Kidney capillary endothelial cell (primary cell): Measurements from ENCODE around the gene MAP3K3.

ENCODE experiments used
- DNase-seq: peaks from one replicate; pipeline ENCODE4 v3.0.0-alpha.2; 2018; ENCODE audit warnings: low spot score

Gene MAP3K3

DNA sequence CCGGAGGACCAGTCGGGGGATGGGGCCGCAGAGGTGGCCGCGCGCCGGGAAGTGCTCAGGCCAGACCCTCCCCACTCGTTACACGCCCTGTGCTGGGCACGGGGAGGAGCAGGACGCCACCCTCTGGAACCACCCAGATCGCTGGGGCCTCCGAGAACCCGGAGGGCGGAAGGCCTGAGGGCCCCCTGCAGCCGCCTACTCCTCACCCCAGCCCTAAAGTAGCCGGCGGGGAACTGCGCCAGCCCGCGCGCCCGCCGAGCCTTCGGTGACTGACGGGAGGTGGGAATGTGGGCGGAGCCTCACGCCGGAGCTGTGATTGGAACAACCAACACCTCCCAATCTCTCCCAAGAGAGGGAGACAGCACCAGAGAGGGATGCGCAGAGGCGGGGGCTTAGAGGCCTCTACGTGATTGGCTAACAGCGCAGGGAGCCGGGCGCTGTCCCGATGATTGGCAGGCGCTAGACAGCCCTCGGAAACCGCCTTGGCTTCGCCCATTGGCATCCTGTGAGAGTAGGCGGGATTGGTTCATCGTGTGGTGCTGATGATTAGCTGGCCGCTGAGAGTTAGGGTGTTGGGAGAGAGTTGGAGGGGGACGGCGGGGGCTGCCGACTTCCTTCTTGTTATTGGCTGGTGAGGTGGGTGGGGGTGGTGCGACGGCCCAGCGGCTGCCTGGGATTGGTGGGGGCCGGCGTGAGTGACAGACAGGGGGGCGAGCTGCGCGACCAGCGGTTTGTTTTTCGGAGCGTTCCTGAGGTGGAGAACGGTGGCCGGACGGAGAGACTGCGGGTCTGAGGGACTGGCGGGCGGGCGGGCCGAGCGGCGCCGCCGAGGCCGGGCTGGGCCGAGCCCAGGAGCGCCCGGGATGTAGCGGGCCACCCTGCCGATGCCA, at the start of gene MAP3K3:
TSS of gene MAP3K3 (plus strand) at position 734 of the 890 bp plus-strand sequence. CDS start 343 bp downstream, outside the sequence.
- DNase-seq = peak; percentile 100

DNA sequence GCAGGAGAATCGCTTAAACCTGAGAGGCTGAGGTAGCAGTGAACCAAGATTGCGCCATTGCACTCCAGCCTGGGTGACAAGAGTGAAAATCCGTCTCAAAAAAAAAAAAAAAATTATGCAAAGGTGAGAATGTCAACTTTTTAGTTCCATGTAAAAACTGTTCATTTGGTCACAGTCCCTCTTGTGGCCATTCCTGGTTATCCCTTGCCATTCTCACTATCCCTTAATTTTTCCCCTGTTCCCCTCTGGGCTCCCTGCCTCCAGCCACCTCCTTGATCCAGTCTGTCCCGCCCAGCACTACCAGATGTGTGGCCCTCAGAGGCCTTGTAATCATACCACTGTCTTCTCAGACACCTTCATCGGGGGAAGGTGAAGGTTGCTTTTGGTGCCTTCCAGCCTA, 48.6 kb upstream of the MAP3K3 start:
- no peak for DNase-seq

DNA sequence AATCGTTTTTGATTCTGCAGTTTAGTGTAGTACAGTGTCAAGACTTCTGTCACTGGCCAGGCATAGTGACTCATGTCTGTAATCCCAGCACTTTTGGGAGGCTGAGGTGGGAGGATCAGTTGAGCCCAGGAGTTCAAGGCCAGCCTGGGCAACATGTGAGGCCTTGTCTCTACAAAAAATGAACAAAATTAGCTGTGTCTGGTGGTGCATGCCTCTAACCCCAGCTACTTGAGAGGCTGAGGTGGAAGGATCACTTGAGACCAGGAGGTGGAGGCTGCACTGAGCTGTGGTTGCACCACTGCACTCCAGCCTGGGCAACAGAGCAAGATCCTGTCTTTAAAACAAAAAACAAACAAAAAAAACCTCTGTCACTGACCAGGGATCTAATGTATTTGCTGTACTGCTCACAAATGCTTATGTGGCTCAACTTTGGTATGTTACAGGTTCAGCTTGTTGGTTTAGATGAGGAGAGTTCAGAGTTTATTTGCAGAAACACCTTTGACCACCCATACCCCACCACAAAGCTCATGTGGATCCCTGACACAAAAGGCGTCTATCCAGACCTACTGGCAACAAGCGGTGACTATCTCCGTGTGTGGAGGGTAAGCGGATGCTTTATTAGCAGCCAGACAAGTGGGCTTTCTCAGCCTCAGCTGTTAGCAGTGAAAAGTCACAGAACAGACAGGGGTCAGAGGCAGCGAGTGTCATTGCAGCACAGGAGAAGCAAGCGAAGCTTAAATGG, 44.0 kb upstream of the MAP3K3 start:
- no peak for DNase-seq

DNA sequence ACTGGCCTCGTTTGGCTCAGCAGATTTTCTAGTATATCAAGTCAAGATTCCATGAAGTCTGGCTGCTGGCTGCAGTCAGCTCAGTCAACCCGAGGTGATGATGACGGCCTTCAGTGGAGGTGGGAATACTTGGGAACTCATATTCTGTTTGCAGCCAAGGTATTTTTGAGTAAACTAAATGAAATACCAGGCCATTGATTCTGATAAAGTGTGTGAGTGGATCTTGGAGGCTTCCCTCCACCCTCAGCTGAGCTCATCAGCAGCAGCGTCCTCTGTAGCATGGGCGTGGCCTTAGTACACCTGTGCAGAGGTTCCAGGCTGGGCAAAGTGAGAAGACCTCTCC, 43.5 kb upstream of the MAP3K3 start:
- DNase-seq = no peak

DNA sequence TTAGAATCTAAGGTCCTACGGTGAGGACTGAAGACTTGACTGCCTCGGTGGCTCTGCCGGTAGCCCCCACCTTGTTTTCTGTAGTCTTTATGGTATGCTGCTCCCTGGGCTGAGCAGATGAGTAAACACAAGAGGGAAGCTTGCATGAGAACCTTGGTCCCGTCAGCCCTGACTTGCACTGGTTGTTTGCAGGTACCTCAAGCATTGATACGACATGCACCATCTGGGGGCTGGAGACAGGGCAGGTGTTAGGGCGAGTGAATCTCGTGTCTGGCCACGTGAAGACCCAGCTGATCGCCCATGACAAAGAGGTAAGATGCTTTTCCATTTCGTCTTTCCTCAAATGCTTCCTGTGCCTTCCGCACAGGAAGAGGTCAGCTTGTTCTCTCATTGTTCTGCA, 42.6 kb upstream of the MAP3K3 start:
- DNase-seq = peak; percentile 29

DNA sequence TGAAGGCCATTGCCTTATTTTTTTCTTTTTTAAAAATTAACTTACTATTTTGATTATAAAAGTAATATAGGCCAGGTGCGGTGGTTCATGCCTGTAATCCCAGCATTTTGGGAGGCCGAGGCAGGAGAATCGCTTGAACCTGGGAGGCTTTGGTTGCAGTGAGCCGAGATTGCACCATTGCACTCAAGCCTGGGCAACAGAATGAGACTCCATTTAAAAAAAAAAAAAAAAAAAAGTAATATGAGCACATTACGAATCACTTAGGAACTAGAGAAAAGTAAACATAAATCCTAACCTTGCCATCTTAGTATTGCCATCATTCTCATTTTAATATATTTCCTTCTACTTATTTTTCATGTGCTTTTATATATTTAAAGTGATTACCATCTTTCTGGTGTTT, 34.4 kb upstream of the MAP3K3 start:
- no peak for DNase-seq

DNA sequence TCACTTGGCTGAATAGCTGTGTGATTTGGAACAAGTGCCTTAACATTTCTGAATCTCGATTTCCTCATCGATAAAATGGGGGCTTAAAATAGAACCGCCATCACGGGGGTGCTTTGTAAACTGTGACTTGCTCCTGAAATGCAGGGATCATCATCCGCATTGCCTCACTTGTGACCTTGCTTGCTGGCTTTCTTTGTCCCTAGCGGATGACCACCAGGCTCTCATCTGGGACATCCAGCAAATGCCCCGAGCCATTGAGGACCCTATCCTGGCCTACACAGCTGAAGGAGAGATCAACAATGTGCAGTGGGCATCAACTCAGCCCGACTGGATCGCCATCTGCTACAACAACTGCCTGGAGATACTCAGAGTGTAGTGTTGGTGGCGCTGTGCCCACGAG, 33.4 kb upstream of the MAP3K3 start:
- DNase-seq = no peak

DNA sequence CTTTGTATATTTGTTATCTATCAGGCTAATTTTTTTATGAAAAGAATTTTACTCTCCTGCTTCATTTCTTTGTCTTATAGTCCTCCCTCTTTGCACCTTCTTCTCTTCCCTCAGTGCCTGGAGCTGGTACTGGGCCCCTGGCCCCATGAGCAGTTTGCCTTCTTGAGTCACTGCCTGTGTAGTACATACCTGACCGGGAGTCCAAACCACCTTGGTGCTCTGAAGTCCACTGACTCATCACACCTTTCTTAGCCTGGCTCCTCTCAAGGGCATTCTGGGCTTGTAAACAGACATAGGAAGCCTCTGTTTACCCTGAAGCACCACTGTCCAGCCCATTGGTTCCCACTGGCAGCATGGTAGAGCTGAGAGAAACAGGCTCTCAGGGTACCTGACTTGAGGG, 32.6 kb upstream of the MAP3K3 start:
- DNase-seq = no peak

DNA sequence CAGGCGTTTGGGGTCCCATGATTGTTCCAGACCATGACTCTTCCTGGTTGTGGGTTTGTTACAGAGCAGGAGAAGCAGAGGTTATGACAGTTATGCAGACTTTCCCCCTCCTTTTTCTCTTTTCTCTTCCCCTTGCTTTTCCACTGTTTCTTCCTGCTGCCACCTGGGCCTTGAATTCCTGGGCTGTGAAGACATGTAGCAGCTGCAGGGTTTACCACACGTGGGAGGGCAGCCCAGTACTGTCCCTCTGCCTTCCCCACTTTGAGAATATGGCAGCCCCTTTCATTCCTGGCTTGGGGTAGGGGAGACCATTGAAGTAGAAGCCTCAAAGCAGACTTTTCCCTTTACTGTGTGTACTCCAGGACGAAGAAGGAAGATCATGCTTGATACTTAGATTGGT, 29.4 kb upstream of the MAP3K3 start:
- no peak for DNase-seq

DNA sequence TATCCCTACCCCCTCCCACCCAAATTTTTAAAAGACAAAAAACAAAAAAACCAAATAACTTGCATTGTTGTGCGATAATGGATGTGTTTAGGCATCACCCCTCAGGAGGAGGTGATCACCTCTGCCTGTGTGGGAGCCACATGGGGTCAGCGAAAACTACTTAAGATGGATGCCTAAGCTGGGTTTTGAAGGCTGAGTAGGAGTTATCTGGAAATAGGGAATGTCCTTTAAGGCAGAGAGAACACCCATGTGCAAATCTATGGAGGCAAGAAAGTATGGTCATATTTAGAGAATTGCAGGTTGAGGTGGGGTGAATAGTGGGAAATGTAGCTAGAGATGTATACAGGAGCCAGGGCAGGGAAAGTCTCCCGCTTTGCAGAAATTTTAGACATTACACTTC, 27.1 kb upstream of the MAP3K3 start:
- no peak for DNase-seq

DNA sequence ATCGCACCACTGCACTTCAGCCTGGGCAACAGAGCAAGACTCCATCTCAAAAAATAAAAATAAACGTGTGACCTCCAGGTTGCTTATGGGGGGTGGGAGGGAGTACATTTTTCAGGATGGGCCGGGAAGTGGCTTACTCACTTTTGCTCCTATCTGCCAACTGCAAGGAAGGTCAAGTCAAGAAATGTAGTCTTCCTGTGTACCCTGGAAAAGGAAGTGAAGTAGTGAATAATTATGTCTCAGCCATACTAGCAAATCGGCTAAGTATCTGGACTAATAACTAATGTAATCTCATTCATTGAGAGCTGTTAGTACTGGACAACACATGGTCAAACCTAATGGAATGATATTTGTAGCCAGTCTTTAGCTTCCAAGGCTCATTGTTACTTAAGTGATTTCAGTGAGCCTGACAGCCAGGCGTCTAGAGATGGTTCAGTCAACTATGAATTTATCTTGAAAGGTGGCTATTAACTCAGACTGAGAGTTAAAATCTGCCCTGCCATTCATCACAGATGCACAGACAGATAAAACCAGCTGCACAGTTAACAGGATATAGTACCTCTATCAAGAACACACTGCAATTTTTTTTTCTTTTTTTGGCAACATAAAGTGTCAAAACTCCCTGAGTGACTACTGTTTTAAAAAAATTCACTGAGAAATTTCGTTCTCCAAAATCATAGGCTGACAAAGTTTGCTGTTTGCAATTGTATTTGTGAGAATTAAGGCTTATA, 25.2 kb upstream of the MAP3K3 start:
- peak; percentile 72 for DNase-seq

DNA sequence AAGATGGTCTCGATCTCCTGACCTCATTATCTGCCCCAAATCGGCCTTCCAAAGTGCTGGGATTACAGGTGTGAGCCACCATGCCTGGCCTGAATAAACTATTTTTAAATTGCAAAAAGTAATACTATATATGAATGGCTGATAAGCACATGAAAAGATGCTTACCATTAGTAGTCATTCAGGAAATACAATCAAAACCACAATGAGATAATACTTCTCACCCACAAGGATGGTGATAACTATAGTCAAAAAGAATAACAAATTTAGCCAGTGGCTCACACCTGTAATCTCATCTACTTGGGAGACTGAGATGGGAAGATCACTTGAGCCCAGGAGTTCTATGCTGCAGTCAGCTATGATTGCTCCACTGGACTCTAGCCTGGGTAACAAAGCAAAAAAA, 23.9 kb upstream of the MAP3K3 start:
- no peak for DNase-seq

DNA sequence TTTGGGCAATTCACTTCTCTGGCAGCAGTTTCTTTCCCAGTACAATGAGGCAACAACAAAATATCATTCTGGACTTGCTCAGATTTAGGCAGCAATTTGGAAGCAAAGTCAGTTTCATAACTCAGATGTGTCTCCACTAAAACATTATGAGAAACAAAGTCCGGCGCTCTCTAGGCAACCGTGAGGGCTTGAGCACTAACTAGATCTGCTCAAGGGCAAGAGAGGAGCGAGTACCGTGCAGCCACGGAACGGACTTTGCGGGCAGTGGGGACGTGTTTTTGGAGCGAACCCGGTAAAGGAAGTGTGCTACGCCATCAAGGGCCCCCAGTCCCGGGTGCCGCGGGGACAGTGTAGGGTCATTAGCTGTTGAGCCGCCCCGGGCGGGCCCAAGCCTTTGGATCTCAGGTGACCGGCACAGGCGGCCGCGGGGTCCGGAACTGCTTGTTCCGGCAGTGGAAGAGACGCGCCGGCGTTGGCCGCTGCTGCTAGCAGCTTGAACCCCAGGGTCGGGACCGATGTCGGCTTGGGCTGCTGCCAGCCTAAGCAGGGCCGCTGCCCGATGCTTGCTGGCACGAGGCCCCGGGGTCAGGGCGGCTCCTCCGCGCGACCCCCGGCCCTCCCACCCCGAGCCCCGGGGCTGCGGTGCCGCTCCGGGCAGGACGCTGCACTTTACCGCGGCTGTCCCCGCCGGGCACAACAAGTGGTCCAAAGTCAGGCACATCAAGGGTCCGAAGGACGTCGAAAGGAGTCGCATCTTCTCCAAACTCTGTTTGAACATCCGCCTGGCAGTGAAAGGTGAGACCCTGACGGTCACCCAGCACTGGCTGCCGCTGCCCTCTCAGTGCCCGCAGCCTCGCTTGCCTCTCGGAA, 21.4 kb upstream of the MAP3K3 start, which contains the start of gene TACO1:
TSS of gene TACO1 (plus strand) at position 327 of the 870 bp plus-strand sequence. CDS start at position 516, 189 bp downstream.
- DNase-seq = peak; percentile 74

DNA sequence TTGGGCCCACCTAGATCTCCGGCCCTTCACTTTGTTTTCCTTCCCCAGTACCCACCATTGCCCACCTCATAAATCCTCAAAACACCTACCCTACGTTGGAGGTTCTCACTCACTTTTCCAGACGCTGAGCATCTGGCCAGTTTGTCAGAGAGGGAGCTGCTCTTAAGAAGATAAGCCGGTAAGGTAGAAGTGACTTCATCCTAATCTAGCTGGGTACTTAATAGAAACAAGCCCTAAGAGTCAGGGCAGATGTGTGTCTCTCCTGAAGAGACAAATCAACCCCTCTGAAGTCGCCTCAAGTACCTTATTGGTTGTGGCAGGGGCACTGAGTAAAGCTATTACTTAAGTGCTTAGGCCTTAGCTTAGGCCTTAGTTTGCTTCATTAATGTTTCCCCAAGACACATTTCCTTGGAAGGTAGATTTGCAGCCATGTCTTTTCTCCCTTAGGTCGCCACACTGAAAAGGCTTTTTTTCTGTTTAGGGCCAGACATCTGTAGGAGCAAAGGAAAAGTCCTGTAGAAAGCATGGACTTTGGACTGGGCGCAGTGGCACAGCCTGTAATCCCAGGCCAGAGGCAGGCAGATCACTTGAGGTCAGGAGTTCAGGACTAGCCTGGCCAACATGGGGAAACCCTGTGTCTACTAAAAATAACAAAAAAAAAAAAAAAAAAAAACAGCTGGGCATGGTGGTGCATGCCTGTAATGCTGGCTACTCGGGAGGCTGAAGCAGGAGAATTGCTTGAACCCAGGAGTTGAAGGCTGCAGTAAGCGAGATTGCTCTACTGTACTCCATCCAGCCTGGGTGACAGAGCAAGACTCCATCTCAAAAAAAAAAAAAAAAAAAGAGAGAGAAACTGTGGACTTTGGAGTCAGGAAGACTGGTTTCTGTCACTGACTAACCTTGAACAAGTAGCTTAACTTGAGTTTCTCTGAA, 20.5 kb upstream of the MAP3K3 start:
- DNase-seq = no peak

DNA sequence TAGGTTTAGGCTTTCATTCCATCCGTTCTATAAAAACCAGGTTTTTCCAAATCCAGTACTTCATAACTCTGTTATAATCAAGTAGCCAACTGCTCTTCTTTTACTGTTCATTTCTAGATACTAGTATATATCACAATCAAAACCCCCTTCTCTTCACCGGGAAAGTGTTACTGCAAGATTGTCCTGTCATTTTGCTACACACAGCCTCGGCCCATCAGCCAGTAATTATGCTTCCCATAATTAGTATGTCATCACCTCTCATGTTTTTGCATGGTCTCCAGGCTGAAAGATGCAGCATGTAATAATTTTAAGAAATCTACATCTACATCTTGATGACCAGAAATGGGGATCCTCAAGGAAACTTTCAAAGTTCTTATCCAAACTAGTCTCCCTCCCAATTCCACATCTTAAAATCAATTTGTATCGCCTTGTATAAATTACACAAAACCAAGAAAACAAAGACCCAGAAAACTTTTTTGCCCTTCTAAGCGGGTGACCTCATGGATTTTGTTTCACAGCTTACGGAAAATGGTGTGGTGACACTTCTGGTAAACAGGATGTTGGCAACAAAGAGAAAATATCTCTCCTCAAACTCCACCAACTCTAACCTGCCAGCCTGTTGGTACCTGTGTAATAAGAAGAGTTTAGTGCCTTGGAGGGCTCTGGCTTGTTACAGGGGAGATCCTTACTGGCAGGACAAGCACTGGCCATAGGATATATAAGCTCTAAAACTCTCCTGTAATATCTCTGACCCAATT, 12.2 kb upstream of the MAP3K3 start:
- no peak for DNase-seq

DNA sequence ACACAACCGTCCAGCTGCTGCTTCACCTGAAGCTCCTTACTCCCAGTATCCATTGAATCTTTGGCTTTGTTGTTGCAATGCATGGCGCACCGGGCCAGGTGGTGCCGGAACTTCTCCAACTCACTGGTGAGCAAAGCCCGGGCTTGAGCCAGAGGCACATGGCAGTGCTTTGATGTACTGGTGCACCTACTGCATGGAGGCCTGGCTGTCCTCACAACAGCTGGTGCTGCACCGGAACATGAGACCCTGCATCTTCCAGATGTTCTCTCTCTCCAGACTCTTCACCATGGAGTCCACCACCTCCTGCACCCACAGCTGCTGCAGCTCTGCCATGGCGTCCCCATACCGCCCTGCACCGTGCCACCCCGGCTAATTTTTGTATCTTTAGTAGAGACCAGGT, 11.4 kb upstream of the MAP3K3 start:
- no peak for DNase-seq

DNA sequence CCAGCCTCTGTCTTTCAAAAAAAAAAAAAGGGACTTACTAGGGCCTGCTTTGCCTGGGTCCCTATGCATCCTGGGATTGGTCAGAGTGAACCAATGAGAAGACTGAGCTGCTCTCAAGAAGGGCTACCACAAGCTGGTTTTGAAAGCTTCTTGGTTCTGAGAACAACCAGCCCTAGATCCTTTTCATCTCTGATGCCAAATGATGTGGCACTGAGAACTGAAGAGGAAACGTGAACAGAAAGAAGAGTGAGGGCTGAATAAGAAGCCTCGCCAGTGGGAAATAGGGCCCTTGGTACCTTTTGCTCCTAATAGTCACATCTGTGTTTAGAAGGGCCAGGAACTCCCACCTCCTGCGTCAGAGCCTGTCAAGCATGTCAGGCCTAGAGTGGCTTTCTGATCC, 10.9 kb upstream of the MAP3K3 start:
- DNase-seq = no peak

DNA sequence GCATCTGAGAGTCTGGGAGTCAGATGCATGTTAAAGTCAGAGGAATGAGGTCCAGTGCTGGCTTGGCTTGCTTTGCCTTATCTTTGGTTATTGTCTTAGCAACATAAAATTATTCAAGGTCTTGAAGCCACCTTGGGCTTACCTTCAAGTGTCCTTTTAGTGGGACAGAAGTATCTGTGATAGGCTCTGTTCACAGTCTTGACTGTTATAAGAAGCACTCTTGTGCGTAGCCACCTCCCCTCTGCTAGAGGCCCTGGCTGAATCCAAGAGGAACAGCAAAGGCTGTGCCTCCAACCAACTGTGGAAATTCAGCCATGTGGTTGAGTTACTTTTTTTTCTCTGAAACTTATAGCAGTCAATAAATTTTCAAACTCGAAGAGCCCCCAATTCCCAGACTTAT, 8.6 kb upstream of the MAP3K3 start:
- no peak for DNase-seq

DNA sequence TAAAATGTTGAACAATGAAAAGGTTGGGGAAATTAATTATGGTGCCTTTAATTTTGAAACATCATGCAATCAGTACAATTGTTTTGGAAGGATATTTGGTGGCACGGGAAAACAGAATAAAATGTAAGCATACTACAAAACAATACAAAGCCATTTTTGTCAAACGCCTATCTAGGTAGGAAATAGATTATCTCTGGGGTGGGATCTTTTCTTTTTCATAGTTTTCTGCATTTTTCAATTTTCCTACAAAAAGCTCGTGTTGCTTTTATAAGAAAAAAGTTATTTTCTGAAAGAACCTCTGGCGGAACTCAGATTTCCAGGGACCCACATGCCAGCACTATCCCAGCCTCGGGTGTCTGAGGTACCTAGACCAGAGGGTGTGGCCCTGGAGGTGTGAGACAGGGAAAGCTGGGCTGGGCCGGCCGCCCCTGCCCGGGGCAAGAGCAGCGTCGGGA, 961 bp upstream of the MAP3K3 start:
- no peak for DNase-seq
